ENCODE data around the gene C1orf159.

- TF ChIP-seq CTCF (optimal IDR thresholded peaks at IDR 0.05 in 1 of 3, IDR thresholded peaks at IDR 0.05 in 1 of 3, conservative IDR thresholded peaks at IDR 0.05 in 1 of 3; ENCODE audit: extremely low read depth in 1 of 3, insufficient read depth in 2 of 3, low read length in 3 of 3) (no peak), EZH2 (IDR thresholded peaks at IDR 0.05; ENCODE audit: low read length) (no peak)
Observed at GRCh38 chr1:1054971-1055370, 60.9 kb downstream of the C1orf159 start.

Measured in keratinocyte (primary cell).